ENCODE data around the gene NUDT12. TPM values are rescaled to one million over a fixed set of nuclear protein-coding genes. Genes with fewer than 3 reads are reported as not detected.

Gene NUDT12
- 10.7 and 16.8 TPM in 2 replicates for total RNA-seq (ENCODE audit: low replicate concordance)

DNA sequence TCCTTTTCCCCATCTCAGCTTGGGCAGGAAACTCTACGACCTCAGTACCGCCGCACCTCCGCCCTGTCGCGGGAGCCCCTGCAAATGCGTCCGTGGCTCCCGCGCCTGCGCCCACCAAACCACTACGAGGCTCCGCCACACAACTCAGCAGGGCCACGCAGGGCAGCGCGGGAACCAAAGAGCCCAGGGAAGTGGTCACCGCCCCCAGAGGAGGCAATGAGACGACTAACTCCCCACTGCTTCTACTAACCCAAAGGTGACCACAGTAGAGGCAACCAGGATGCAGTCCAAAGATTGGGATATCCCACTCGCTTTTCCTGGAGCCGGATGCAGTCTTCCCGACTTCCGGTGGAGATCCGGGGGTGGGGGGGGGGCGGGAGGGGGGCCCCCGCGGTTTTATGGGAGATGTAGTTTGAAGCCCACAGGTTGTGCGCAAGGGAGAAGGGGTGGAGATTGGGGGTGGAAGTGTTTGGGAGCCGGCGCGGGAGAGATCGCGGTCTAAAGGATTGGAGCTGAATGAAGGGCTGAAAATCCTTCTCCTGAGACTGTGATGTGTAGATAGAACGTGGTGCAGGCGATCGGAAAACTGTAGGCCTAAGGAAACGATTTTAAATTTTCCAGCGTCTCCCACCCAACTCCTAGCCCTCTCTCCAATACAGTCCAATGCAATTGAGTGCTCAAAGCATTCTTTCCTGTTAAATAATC is at the start of gene NUDT12:
Gene NUDT12 (minus strand): TSS at position 337 of the 705 bp plus-strand sequence. CDS start 2,541 bp downstream, outside the sequence.
- DNase-seq (ENCODE audit: low read depth): peak; percentile 79
- H3K4me3 ChIP-seq (ENCODE audit: low read depth, low read length): peak within 1 kb of the TSS; percentile 88
- no peak for TF ChIP-seq CTCF (IDR thresholded peaks at IDR 0.05; ENCODE audit: insufficient read depth, low read length)

GRCh38 chr5:103607346-103607745 is 44.8 kb upstream of the NUDT12 start:
- no peak for DNase-seq (ENCODE audit: low read depth)
- no peak overlapping the region for H3K4me3 ChIP-seq (ENCODE audit: low read depth, low read length)
- no peak for TF ChIP-seq CTCF (IDR thresholded peaks at IDR 0.05; ENCODE audit: insufficient read depth, low read length)

DNA sequence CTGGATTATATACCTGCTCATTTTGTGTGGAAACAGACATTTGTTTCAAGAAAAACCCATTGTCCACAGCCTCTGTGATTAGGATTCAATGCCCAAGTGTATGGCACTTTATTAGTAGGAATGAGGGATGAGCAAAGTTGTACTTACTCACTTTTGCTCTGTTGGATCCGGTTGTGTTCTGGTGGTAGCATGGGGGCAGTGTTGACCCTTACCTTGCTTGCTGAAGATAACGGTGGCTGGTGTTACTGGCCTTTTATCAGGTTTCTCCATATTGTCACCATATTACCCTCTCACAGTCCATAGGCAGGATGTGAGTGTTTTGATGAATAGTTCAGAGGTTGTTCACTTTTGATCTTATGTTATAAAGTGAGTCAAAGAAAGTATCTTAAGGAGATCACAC is 42.7 kb upstream of the NUDT12 start:
- no peak for TF ChIP-seq CTCF (IDR thresholded peaks at IDR 0.05; ENCODE audit: insufficient read depth, low read length)
- DNase-seq (ENCODE audit: low read depth): no peak
- H3K4me3 ChIP-seq (ENCODE audit: low read depth, low read length): no peak overlapping the region

DNA sequence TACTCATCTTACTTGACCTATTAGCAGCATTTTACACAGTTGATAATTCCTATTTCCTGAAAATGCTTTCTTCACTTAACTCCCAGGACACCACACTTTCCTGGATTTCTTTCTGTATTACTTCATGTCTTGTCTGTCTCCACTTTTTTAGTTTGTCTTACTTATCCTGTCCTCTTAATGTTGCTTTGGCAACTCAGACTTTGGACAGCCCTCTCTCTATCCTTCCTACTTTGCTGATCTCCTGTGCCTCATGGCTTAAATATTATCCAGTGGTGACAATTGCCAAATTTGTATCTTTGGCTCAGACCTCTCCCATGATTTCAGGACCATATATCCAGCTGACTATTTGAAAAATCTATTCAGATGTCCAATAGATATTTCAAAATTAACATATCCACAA is 39.8 kb upstream of the NUDT12 start:
- no peak for DNase-seq (ENCODE audit: low read depth)
- no peak overlapping the region for H3K4me3 ChIP-seq (ENCODE audit: low read depth, low read length)
- no peak for TF ChIP-seq CTCF (IDR thresholded peaks at IDR 0.05; ENCODE audit: insufficient read depth, low read length)

GRCh38 chr5:103601314-103601713 is 38.7 kb upstream of the NUDT12 start:
- TF ChIP-seq CTCF (IDR thresholded peaks at IDR 0.05; ENCODE audit: insufficient read depth, low read length): no peak
- H3K4me3 ChIP-seq (ENCODE audit: low read depth, low read length): no peak overlapping the region
- no peak for DNase-seq (ENCODE audit: low read depth)

- no peak for TF ChIP-seq CTCF (IDR thresholded peaks at IDR 0.05; ENCODE audit: insufficient read depth, low read length)
- DNase-seq (ENCODE audit: low read depth): no peak
- no peak overlapping the region for H3K4me3 ChIP-seq (ENCODE audit: low read depth, low read length)
Observed at GRCh38 chr5:103600086-103600485, 37.5 kb upstream of the NUDT12 start.
